ENCODE measurements around the gene XRCC4. TPM values are rescaled to one million over a fixed set of nuclear protein-coding genes. Genes with fewer than 3 reads are reported as not detected.

XRCC4 gene
- total RNA-seq, 1 donor from 2014 or later: 15.5 TPM

DNA sequence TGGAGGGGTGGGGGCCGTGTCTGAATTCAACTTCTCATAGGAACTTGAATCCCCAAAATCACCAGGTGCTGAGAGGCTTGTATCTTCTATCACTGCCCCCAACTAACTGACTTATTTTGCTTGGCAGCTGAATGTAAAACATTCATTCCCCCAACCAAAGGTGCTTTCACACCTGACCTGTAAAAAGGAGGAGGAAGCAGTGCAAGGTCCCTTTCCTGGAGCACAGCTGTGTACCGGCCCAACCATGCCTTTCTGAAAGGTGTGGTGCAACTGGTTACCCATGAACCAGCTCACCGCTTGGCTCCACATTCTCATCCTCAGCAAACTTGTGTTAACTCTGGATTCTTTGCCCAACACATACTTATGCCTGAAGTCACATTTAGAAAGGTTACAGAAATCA lies 34.8 kb upstream of the XRCC4 start:
- Histone ChIP-seq H3K4me3 (ENCODE audit: insufficient read depth, low read depth, low read length) (no peak overlapping the region), H4K20me1 (ENCODE audit: insufficient read depth, low read length) (no peaks in the 10 kb centered on the region), H3K9ac (ENCODE audit: low read length) (no peak overlapping the region), H3K27me3 (ENCODE audit: insufficient read depth, low read length) (no peaks in the 10 kb centered on the region), H3K4me1 (ENCODE audit: insufficient read depth, low read length) (no peaks in the 10 kb centered on the region), H3K27ac (ENCODE audit: low read depth, low read length) (no peak overlapping the region), H3K9me3 (ENCODE audit: insufficient read depth, low read depth, low read length) (no peaks in the 10 kb centered on the region), H2AFZ (ENCODE audit: low read depth, low read length) (no peak overlapping the region), H3K4me2 (ENCODE audit: low read length) (no peak overlapping the region), H3K36me3 (ENCODE audit: insufficient read depth, low read length) (no peaks in the 10 kb centered on the region), H3K79me2 (ENCODE audit: insufficient read depth, low read length) (no peaks in the 10 kb centered on the region)
- DNase-seq (ENCODE audit: low read depth) (no peak), FAIRE-seq (no peak)
- Mint-ChIP-seq H3K4me1 (ENCODE audit: low read depth, unreplicated experiment) (peaks cover 2% of the 10 kb centered on the region), H3K27me3 (ENCODE audit: low read depth, unreplicated experiment) (no peaks in the 10 kb centered on the region), H3K4me3 (ENCODE audit: unreplicated experiment) (no peak overlapping the region), H3K36me3 (ENCODE audit: low read depth, unreplicated experiment) (peaks cover 2% of the 10 kb centered on the region), H3K9me3 (ENCODE audit: unreplicated experiment) (peaks cover 2% of the 10 kb centered on the region), H3K27ac (ENCODE audit: unreplicated experiment) (no peak overlapping the region)
- TF ChIP-seq CTCF (IDR thresholded peaks at IDR 0.05; ENCODE audit: insufficient read depth, low read depth, low read length) (no peak), EZH2 (IDR thresholded peaks at IDR 0.05; ENCODE audit: insufficient read depth, low read length) (no peak)

- Histone ChIP-seq H3K27ac (ENCODE audit: low read depth, low read length) (no peak overlapping the region), H3K36me3 (ENCODE audit: insufficient read depth, low read length) (no peaks in the 10 kb centered on the region), H3K4me1 (ENCODE audit: insufficient read depth, low read length) (no peaks in the 10 kb centered on the region), H3K4me3 (ENCODE audit: insufficient read depth, low read depth, low read length) (no peak overlapping the region), H3K9me3 (ENCODE audit: insufficient read depth, low read depth, low read length) (no peaks in the 10 kb centered on the region), H3K27me3 (ENCODE audit: insufficient read depth, low read length) (no peaks in the 10 kb centered on the region), H4K20me1 (ENCODE audit: insufficient read depth, low read length) (no peaks in the 10 kb centered on the region), H3K79me2 (ENCODE audit: insufficient read depth, low read length) (no peaks in the 10 kb centered on the region), H3K4me2 (ENCODE audit: low read length) (no peak overlapping the region), H3K9ac (ENCODE audit: low read length) (no peak overlapping the region), H2AFZ (ENCODE audit: low read depth, low read length) (no peak overlapping the region)
- Mint-ChIP-seq H3K27me3 (ENCODE audit: low read depth, unreplicated experiment) (no peaks in the 10 kb centered on the region), H3K27ac (ENCODE audit: unreplicated experiment) (no peak overlapping the region), H3K4me1 (ENCODE audit: low read depth, unreplicated experiment) (peaks cover 10% of the 10 kb centered on the region), H3K4me3 (ENCODE audit: unreplicated experiment) (no peak overlapping the region), H3K9me3 (ENCODE audit: unreplicated experiment) (peaks cover 2% of the 10 kb centered on the region), H3K36me3 (ENCODE audit: low read depth, unreplicated experiment) (peaks cover 3% of the 10 kb centered on the region)
- DNase-seq (ENCODE audit: low read depth): no peak
- no peak for FAIRE-seq
- no peak for TF ChIP-seq CTCF (IDR thresholded peaks at IDR 0.05; ENCODE audit: insufficient read depth, low read depth, low read length)
- no peak for TF ChIP-seq EZH2 (IDR thresholded peaks at IDR 0.05; ENCODE audit: insufficient read depth, low read length)
These were observed 32.4 kb upstream of the XRCC4 start for GRCh38 chr5:83044926-83045325.

GRCh38 chr5:83048277-83048676 lies 29.1 kb upstream of the XRCC4 start:
- Histone ChIP-seq H3K4me2 (ENCODE audit: low read length) (no peak overlapping the region), H3K27ac (ENCODE audit: low read depth, low read length) (no peak overlapping the region), H3K9me3 (ENCODE audit: insufficient read depth, low read depth, low read length) (no peaks in the 10 kb centered on the region), H3K79me2 (ENCODE audit: insufficient read depth, low read length) (no peaks in the 10 kb centered on the region), H2AFZ (ENCODE audit: low read depth, low read length) (no peak overlapping the region), H3K27me3 (ENCODE audit: insufficient read depth, low read length) (no peaks in the 10 kb centered on the region), H3K4me3 (ENCODE audit: insufficient read depth, low read depth, low read length) (no peak overlapping the region), H4K20me1 (ENCODE audit: insufficient read depth, low read length) (peaks cover 8% of the 10 kb centered on the region), H3K9ac (ENCODE audit: low read length) (no peak overlapping the region), H3K36me3 (ENCODE audit: insufficient read depth, low read length) (peaks cover 16% of the 10 kb centered on the region), H3K4me1 (ENCODE audit: insufficient read depth, low read length) (no peaks in the 10 kb centered on the region)
- TF ChIP-seq EZH2 (IDR thresholded peaks at IDR 0.05; ENCODE audit: insufficient read depth, low read length) (no peak), CTCF (IDR thresholded peaks at IDR 0.05; ENCODE audit: insufficient read depth, low read depth, low read length) (no peak)
- Mint-ChIP-seq H3K9me3 (ENCODE audit: unreplicated experiment) (no peaks in the 10 kb centered on the region), H3K27ac (ENCODE audit: unreplicated experiment) (peak overlapping the region; percentile 3), H3K36me3 (ENCODE audit: low read depth, unreplicated experiment) (peaks cover 3% of the 10 kb centered on the region), H3K27me3 (ENCODE audit: low read depth, unreplicated experiment) (no peaks in the 10 kb centered on the region), H3K4me3 (ENCODE audit: unreplicated experiment) (no peak overlapping the region), H3K4me1 (ENCODE audit: low read depth, unreplicated experiment) (peaks cover 13% of the 10 kb centered on the region)
- peak; percentile 31 for DNase-seq (ENCODE audit: low read depth)
- FAIRE-seq: no peak

Data from astrocyte (in vitro differentiated cells and primary cell).